Adrenal gland (tissue), 5 donors: Measurements from ENCODE around the gene FRMD1.

ENCODE experiments used
- CTCF ChIP-seq, 6 experiments: fragments of 450-650 bp in 4 of 6; fragments of 200-600 bp in 2 of 6; sonication (generic) in 1 of 6; IDR thresholded peaks; 1 replicate in 5 of 6; 2 replicates in 1 of 6; pipeline versions ENCODE4 v1.5.1 to v1.8.0; 2016 to 2021; ENCODE audit warnings: antibody characterized with exemption in 6 of 6, mild to moderate bottlenecking in 2 of 6, moderate library complexity in 1 of 6
- POLR2A ChIP-seq, 2 donors: fragments of 450-650 bp; IDR thresholded peaks; one replicate each; pipeline ENCODE4 v1.6.1; 2017; ENCODE audit warnings: antibody characterized with exemption in 2 of 2, mild to moderate bottlenecking in 2 of 2, moderate library complexity in 1 of 2
- donor health status: DM: no; HTN: no; CAD: no.

GRCh38 chr6:168087436-168088160, 8.6 kb upstream of the FRMD1 start:
- no peak for TF ChIP-seq CTCF (IDR thresholded peaks at IDR 0.05)
- no peak for TF ChIP-seq POLR2A (IDR thresholded peaks at IDR 0.05)
